Activated T-cell treated with anti-CD3 and anti-CD28 coated beads, Interleukin-2, amount 50 U/mL, for 24 hours (primary cell): ENCODE results near the gene HOXD12.

ENCODE experiments used
- DNase-seq: peaks from one replicate; pipeline ENCODE4 v3.0.0-alpha.2; 2020
- H3K27ac Mint-ChIP-seq: 2 replicates; pipeline ENCODE4 v1.8.0; 2020; ENCODE audit warnings: mild to moderate bottlenecking, mixed read lengths
- H3K27me3 Mint-ChIP-seq: 2 replicates; pipeline ENCODE4 v1.8.0; 2020; ENCODE audit warnings: mixed read lengths
- H3K36me3 Mint-ChIP-seq: 2 replicates; pipeline ENCODE4 v1.8.0; 2020; ENCODE audit warnings: low read depth, mixed read lengths
- H3K4me1 Mint-ChIP-seq: 2 replicates; pipeline ENCODE4 v1.8.0; 2020; ENCODE audit warnings: low read depth, mixed read lengths
- H3K4me3 Mint-ChIP-seq: 2 replicates; pipeline ENCODE4 v1.8.0; 2020; ENCODE audit warnings: mild to moderate bottlenecking, moderate library complexity, mixed read lengths
- H3K9me3 Mint-ChIP-seq: 2 replicates; pipeline ENCODE4 v1.8.0; 2020; ENCODE audit warnings: mixed read lengths

HOXD12 gene

DNA sequence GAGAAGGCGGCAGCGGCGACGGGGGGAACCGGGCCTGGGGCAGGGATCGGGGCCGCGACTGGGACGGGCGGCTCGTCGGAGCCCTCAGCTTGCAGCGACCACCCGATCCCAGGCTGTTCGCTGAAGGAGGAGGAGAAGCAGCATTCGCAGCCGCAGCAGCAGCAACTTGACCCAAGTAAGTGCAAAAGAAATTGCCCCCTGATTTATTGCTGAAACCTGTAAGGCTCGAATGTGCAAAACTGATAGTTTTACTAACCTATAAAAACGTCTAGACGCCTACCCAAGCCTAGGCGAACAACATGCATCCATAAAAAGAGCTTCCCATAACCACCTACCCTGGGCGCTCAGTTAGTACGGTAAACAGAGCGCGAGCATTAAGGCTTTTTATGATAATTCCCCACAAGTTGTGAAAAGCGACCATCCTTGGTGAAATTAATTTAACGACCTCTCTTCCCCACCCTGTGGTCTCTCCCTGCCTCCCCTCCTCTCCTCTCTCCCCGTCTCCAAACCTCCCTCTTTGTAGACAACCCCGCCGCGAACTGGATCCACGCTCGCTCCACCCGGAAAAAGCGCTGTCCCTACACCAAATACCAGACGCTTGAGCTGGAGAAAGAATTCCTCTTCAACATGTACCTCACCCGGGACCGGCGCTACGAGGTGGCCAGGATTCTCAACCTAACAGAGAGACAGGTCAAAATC, 24.0 kb downstream of the HOXD12 start:
- no peak for DNase-seq
- Mint-ChIP-seq H3K27ac (no peak overlapping the region), H3K27me3 (peaks cover 92% of the 10 kb centered on the region), H3K4me1 (peaks cover 20% of the 10 kb centered on the region), H3K4me3 (peak overlapping the region; percentile 16), H3K36me3 (no peaks in the 10 kb centered on the region), H3K9me3 (peaks cover 3% of the 10 kb centered on the region)

DNA sequence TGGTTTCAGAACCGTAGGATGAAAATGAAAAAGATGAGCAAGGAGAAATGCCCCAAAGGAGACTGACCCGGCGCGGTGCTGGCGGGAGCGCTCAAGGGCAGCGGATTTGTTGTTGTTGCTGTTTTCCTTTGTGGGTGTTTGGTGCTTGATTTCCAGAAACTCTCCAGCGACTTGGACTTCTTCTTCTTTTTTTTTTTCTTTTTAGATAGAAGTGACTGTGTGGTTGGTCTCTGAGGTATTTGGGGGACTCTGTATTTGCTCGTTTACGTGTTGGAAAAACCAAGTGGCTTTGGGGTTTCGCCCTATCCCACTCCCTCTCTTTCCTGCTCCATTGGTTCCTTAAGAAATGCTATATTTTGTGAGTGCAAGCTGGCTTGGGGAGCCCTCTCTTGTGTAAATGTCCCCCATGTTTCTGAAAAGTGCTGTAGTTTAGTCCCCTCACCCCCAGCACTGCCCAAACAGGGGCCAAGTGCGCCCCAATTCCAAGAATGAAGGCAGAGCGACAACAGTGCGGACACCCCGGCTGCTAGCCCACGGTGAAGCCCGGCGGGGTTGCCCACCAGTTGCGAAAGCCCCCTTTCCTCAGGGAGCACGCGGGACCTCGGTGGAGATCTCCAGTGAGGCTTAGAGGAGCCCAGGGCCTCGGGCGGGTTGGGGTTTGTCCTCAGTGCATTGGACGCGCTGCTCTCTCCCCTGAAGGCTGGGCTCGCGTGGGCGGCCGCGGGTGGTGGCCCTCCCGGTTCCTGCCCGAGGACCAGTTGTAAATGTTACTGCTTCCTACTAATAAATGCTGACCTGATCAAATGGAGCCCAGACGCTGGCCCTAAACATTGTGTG, 24.7 kb downstream of the HOXD12 start:
- Mint-ChIP-seq H3K4me1 (peaks cover 22% of the 10 kb centered on the region), H3K27me3 (peaks cover 92% of the 10 kb centered on the region), H3K4me3 (peak overlapping the region; percentile 16), H3K27ac (peak overlapping the region; percentile 11), H3K36me3 (no peaks in the 10 kb centered on the region), H3K9me3 (no peaks in the 10 kb centered on the region)
- DNase-seq = no peak

DNA sequence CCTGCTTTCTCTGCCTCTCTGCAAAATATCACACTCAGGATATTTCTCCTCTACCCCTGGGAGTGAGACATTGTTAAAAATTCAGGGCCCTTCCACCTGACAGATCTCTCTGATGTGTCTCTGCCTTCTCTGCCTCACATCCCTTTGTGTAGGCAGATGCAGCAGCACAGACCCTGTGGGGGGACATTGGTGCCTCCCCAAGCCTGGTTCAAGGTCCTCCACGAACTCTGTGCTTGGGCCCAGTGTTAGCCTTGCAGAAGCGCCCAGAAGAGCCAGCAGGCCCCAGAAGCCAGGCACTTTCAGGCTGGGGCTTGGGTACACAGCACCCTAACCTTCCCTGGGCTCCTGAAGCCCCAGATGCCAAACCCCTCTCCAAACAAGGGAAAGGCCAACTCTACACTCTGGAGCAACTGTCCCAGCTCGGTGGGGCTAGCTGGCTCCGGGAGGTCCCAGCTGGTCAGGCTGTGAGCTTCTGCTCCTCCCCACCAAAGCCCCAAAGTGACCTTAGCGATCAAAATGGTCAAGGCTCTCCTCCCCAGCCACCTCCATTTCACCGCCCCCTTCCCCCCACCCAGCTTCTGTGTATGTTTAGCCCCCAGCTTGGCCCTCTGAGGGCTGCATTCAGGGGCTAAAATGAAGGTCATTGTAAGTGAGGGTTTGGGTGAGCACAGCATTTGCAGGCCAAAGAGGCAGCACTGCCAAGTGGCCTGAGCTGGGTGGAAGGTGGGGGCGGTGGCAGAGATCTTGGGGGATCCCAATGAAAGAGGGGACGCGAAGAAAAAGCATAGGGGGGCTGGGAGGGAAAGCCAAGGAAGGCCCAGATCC, 25.6 kb downstream of the HOXD12 start:
- H3K9me3 Mint-ChIP-seq = no peaks in the 10 kb centered on the region
- peaks cover 87% of the 10 kb centered on the region for H3K27me3 Mint-ChIP-seq
- H3K27ac Mint-ChIP-seq = peak overlapping the region; percentile 11
- no peak for DNase-seq
- no peak overlapping the region for H3K4me3 Mint-ChIP-seq
- no peaks in the 10 kb centered on the region for H3K36me3 Mint-ChIP-seq
- peaks cover 22% of the 10 kb centered on the region for H3K4me1 Mint-ChIP-seq

DNA sequence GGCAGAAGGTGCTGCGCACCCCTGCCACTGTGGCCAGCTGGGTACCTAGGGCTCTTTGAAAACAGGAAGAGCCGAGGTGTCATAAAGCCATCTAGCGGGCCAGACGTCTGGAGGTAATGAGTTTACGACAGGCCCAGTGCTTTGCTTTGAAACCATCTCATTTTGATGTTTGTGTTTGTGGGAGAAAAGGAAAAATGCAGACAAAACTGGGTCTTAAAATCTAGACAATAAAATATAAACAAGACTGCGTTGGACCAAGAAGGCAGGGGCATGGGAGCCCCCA, 26.1 kb downstream of the HOXD12 start:
- Mint-ChIP-seq H3K9me3 (no peaks in the 10 kb centered on the region), H3K4me3 (no peak overlapping the region), H3K4me1 (peaks cover 24% of the 10 kb centered on the region), H3K27ac (no peak overlapping the region), H3K36me3 (no peaks in the 10 kb centered on the region), H3K27me3 (peaks cover 84% of the 10 kb centered on the region)
- no peak for DNase-seq

DNA sequence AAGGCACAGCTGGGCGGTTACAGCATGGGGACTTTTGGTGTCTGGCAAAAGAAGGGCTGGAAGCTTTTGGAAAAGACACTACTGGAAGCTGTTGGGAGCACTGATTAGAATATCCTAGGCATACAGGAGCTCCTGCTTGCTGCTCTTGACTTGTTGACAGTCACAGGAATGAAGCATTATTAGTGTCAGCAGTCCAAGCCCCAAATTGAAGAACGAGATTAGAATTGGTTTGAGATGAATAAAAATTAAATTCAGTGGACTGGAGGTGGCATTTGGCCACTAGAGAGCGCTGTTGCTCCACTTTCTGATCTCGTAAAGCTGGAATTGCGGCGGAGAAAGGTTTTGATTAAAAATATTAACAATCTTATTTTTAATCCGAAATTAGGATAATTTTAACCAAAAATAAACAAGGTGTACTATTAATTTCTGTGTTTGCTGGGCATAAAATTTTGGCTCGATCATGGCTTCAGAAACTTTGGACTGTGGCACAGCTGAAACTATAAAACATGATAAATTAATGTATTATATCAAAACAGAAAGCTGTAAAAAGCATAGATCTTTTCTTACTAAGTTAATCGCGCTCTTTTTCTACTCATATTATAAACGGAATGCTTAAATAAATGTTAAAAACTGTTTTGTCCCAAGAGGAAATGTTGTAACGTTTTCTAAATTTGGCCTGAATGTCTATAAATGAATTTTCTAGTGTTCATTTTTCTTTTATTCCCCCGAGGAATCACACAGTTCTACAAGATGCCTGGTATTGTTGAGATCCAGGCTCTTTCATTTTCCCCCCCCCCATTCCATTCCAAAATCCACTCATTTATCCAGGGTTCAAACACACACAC, 27.6 kb downstream of the HOXD12 start:
- peaks cover 34% of the 10 kb centered on the region for H3K4me1 Mint-ChIP-seq
- peaks cover 83% of the 10 kb centered on the region for H3K27me3 Mint-ChIP-seq
- no peaks in the 10 kb centered on the region for H3K36me3 Mint-ChIP-seq
- DNase-seq = peak; percentile 70
- H3K4me3 Mint-ChIP-seq = no peak overlapping the region
- H3K9me3 Mint-ChIP-seq = no peaks in the 10 kb centered on the region
- no peak overlapping the region for H3K27ac Mint-ChIP-seq

DNA sequence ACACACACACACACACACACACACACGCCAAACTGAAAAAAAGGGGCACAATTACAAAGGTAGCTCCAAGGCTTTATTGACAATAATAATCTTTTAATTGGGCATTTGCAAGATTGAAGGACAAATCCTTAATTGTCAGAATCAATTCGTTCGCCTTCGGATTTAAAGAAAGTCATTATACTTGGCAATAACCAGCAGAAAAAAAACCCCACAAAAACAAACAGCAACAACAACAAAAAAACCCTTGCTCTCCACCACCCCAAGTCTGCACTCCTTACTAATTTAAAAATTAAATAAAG, 28.1 kb downstream of the HOXD12 start:
- DNase-seq = no peak
- peaks cover 84% of the 10 kb centered on the region for H3K27me3 Mint-ChIP-seq
- H3K27ac Mint-ChIP-seq = no peak overlapping the region
- H3K4me1 Mint-ChIP-seq = peaks cover 35% of the 10 kb centered on the region
- H3K36me3 Mint-ChIP-seq = no peaks in the 10 kb centered on the region
- no peaks in the 10 kb centered on the region for H3K9me3 Mint-ChIP-seq
- H3K4me3 Mint-ChIP-seq = peak overlapping the region; percentile 28

DNA sequence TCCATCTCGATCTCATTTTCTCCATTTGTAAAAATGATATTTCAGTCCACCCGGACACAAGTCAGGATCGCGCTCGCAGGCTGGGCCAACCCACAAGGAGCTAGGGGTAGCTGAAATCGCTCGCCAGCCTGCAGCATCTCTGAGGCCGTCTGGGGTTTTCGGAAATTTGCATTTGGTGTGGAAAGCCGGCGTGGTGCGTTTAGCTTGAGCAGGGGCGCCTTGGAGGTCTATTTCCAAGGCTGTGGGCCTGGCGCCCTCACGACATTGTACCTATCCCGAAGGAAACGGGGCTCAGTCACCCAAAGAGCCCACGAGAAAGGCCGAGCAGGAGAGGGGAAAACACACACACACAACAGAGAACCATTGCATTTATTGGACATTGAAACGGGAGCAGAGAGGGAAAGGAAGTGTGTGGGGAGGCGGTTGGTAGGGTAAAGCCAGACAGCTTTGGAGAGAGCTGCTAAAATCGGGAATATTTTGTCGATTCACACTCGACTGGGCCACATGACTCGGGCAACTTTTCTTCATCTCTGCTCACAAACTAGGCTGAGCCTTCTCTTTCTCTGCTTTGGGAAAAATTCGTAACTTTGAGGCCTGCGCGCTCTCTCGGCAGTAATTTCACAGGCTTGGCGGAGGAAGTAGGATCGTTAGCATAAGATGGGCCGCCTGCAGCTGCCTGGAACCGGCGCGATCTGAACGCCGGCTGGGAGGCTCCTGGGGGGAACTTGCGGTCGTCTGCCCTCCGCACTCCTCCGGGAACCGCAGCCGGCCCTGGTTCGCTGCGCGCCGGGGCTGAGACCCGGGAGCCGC, 28.8 kb downstream of the HOXD12 start:
- Mint-ChIP-seq H3K4me3 (peak overlapping the region; percentile 28), H3K36me3 (no peaks in the 10 kb centered on the region), H3K27ac (peak overlapping the region; percentile 35), H3K27me3 (peaks cover 88% of the 10 kb centered on the region), H3K4me1 (peaks cover 35% of the 10 kb centered on the region), H3K9me3 (no peaks in the 10 kb centered on the region)
- peak; percentile 33 for DNase-seq

DNA sequence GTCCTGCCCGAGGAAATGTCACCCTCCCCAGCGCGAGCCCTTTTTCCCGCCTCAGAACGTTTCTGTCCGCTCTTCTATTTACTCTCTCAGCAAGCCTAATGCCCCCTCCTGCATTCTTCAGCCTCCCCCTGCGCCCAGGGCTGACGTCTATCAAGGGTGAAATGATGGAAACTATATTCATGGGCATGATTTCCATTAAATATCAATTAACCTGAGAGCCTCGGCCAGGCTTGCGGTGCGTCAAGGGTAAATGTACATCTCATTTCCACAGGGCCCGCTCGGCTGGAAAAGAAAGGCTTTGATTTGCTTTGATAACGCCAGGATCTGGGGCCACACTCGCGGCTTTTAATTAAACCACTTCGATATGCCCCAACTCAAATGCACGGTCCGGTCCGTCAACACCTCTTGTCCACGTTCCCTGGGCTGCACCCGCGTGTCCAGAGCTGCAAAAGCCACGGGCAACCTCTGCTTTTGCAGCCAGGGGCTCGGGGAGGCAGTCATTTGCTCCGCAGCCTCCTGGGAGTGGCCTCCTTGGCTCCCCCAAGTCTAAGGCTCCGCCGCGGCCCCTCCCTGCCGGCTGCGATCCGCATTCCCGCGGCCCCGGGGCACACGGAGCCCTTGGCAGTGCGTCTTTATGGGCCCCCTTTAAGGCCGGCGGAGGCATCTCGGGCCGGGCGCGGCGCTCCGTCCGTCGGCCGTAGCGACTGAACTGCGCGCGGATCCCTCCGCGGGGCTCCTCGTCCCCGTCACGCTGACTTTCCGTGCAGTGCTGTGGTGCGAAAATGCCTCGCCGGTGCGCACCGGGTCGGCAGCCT, 29.6 kb downstream of the HOXD12 start, which contains the start of gene HOXD8:
Gene HOXD8, plus strand, starts transcription at position 724 of the 815 bp plus-strand sequence. CDS start 662 bp downstream, outside the sequence.
- peaks cover 28% of the 10 kb centered on the region for H3K4me1 Mint-ChIP-seq
- H3K27me3 Mint-ChIP-seq = peaks cover 88% of the 10 kb centered on the region
- peak; percentile 54 for DNase-seq
- peak within 1 kb of the TSS; percentile 62 for H3K4me3 Mint-ChIP-seq
- peak within 1 kb of the TSS; percentile 2 for H3K27ac Mint-ChIP-seq
- H3K36me3 Mint-ChIP-seq = no peaks in the 10 kb centered on the region
- no peaks in the 10 kb centered on the region for H3K9me3 Mint-ChIP-seq

DNA sequence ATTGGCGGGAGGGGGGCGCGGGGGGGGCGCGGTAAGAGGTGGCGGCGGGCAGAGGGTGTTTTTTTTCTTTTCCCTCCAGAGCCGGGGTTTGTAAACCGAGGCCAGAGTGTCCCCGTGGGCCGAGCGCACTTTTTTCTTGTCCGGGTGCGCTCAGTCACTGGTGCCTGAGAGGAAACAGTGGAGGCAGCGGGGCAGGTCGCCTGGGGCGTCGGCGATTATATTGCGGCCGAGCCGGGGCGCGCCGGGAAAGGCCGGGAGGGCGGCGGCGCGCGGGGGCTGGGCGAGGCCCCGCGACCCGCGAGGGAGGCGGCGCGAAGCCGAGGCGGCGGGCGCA, 30.2 kb downstream of the HOXD12 start:
- Mint-ChIP-seq H3K36me3 (no peaks in the 10 kb centered on the region), H3K4me1 (peaks cover 28% of the 10 kb centered on the region), H3K4me3 (no peak overlapping the region), H3K27ac (no peak overlapping the region), H3K9me3 (no peaks in the 10 kb centered on the region), H3K27me3 (peaks cover 88% of the 10 kb centered on the region)
- no peak for DNase-seq

DNA sequence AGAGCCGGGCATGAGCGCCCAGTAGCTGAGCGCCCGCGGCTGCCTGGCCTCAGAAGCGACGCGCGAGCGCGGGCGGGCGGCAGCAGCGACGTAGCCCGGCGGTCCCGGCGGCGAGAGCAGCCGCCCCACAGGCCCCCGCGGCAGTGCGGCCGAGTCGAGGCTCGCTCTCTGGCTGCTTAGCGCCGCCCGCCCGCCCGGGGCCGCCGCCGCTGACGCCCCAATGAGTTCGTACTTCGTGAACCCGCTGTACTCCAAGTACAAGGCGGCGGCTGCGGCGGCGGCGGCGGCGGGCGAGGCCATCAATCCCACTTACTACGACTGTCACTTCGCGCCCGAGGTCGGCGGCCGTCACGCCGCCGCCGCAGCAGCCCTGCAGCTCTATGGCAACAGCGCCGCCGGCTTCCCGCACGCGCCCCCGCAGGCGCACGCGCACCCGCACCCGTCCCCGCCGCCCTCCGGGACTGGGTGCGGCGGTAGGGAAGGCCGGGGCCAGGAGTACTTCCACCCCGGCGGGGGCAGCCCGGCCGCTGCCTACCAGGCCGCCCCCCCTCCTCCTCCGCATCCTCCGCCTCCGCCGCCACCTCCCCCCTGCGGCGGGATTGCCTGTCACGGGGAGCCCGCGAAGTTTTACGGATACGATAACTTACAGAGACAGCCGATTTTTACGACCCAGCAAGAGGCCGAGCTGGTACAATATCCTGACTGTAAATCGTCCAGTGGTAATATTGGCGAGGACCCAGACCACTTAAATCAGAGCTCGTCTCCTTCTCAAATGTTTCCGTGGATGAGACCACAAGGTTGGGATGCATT, 30.8 kb downstream of the HOXD12 start:
- peak overlapping the region; percentile 60 for H3K27ac Mint-ChIP-seq
- peak overlapping the region; percentile 62 for H3K4me3 Mint-ChIP-seq
- H3K36me3 Mint-ChIP-seq = no peaks in the 10 kb centered on the region
- DNase-seq = peak; percentile 52
- H3K4me1 Mint-ChIP-seq = peaks cover 28% of the 10 kb centered on the region
- peaks cover 88% of the 10 kb centered on the region for H3K27me3 Mint-ChIP-seq
- H3K9me3 Mint-ChIP-seq = no peaks in the 10 kb centered on the region

DNA sequence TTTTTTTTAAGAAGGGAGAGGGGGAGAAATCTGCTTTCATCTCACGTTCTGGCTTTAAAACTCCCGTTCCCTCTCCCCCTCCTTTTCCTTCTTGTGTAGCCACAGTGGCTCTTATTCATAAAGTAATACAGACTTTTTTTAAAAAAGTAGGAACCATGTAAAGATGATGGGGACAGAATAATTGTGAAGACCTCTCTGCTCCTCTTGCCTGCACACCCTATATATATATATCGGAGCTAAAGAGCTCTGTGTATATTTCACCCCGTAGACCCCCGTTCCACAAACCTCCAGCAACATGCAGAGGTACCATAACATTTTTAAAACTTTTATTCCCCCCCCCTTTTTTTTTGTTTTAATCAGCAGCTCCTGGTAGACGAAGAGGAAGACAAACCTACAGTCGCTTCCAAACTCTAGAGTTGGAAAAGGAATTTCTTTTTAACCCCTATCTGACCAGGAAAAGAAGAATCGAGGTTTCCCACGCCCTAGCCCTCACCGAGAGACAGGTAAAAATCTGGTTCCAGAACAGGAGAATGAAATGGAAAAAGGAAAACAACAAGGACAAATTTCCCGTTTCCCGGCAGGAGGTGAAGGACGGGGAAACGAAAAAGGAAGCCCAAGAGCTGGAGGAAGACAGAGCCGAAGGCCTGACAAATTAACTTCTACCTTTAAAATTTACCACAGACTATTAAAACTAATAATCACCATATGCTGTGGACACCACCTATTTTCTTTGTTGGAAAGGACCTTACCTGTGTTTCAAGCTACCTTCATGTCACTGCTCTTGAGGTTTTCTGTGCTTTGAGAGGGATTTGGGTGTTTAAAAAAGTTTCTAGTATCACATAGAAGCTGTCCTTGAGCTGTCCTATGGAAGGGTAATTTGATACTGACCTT, 31.6 kb downstream of the HOXD12 start:
- no peak for DNase-seq
- Mint-ChIP-seq H3K4me3 (peak overlapping the region; percentile 62), H3K4me1 (peaks cover 35% of the 10 kb centered on the region), H3K27me3 (peaks cover 88% of the 10 kb centered on the region), H3K36me3 (no peaks in the 10 kb centered on the region), H3K27ac (peak overlapping the region; percentile 60), H3K9me3 (no peaks in the 10 kb centered on the region)

DNA sequence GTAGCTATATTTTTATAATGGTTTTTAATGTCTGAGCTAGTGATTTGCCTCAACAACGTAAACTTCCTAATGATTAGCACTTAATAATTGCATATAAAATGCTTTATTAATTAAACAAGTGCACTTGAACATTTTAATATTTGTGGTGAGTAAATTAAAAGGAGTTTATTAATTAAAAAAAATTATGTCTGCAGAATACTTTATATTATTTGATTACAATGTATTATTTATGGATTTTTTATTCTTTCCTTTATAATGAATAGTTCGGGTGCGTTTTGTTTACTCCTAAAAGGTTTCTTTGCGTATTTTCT, 32.2 kb downstream of the HOXD12 start:
- H3K9me3 Mint-ChIP-seq = no peaks in the 10 kb centered on the region
- peaks cover 37% of the 10 kb centered on the region for H3K4me1 Mint-ChIP-seq
- no peaks in the 10 kb centered on the region for H3K36me3 Mint-ChIP-seq
- H3K27ac Mint-ChIP-seq = no peak overlapping the region
- H3K27me3 Mint-ChIP-seq = peaks cover 87% of the 10 kb centered on the region
- DNase-seq = no peak
- peak overlapping the region; percentile 53 for H3K4me3 Mint-ChIP-seq
